ENCODE data around the gene DDI1.
"Not testable (repeated sequence)": the region's sequence is repeated elsewhere in the genome, so short reads cannot be mapped to it uniquely, and the experiment has no call there.

Gene DDI1

DNA sequence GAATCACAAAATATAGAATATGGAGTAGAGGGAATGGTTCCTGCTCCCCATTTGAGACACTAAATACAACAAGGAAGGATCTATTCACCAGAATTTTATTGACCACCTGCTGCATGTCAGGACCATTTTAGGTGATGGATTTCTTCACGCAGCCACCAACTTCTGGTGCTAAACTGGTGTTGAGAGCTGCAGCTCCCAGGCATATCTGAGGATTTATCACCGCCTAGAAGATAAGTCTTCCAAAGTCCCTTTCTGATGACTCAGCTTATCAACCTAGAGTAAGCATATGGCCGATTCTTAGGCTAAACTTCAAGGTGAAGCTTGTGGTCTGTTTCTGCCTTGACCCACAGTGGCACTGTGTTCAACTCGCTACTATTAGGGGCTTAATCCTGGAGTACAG, 6.7 kb downstream of the DDI1 start:
- DNase-seq = no peak

DNA sequence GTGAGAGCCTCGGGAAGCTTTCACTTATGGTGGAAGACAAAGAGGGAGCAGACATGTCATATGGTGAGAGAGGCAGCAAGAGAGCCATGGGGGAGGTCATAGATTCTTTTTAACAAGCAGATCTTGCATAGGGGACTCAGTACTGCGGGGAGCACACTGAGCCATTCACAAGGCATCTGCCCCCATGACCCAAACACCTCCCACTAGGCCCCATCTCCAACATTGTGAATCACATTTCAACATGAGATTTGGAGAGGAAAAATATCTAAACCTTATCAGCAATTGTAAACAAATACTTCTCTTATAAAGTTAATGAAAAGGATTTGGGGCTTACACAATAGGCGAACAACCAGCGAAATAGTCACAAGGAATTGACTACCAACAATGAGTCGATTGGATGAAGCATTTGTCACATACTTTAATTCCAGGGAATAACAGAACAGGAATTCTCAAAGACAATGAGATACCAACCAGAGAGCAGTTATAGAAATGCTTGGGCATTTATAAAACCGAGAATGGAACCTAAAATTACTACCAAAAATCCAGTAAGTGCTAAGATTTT, 7.3 kb downstream of the DDI1 start:
- DNase-seq = no peak

DNA sequence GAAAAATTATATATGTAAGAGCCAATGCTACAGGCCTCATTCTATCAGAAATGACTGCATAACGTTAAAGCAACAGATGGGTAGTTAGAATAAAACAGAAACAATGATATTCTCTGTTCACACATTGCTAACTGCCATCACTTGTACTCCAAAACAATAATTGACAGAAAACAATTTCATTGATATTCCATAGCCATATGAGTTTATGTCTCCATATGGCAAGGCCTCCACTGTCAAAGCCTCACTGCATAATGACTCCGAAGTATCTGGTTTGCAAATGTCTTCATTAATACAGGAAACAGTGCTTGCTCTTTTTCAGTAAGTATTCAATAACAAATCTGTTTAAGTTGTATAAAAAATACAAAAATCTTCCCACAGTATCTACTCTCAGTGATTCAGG, 9.9 kb downstream of the DDI1 start:
- DNase-seq = no peak

DNA sequence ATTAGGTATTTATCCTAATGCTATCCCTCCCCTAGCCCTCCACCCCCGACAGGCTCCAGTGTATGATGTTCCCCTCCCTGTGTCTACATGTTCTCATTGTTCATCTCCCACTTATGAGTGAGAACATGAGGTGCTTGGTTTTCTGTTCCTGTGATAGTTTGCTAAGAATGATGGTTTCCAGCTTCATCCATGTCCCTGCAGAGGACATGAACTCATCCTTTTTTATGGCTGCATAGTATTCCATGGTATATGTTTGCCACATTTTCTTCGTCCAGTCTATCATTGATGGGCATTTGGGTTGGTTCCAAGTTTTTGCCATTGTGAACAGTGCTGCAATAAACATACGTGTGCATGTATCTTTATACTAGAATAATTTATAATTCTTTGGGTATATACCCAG, 10.4 kb downstream of the DDI1 start:
- DNase-seq = not testable (repeated sequence)

DNA sequence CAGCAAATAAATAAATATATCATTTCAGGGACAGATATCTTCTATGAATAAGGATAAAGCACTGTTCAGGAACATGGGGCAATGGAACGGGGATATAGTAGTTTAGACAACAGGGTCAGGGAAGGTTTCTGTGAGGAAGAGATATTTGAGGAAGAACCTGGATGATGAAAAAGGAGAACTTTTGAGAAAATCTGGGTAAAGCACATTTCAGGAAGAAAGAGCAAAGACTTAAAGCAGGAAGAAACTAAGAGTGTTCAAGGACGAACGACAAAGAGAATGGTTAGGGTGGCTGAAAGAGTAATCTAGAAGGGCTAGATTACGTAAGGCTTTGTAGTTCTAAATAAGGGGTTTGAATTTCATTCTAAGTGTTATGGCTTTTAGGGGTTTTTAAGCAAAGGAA, 12.7 kb downstream of the DDI1 start:
- no peak for DNase-seq

DNA sequence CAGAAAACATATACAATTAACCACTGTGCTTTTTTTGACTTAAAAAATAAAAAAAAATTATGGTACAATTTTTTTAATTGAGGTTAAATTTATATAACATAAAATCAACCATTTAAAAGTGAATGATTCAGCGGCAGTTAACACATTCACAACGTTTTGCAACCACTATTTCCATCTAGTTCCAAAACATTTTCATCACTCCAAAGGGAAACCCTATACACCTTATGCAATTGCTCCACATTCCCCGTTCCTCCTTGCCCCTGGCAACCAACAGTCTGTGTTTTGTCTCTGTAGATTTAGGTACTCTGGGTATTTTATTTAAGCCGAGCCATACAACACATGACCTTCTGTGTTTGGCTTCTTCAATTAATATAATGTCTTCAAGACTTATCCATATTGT, 15.3 kb downstream of the DDI1 start:
- no peak for DNase-seq

DNA sequence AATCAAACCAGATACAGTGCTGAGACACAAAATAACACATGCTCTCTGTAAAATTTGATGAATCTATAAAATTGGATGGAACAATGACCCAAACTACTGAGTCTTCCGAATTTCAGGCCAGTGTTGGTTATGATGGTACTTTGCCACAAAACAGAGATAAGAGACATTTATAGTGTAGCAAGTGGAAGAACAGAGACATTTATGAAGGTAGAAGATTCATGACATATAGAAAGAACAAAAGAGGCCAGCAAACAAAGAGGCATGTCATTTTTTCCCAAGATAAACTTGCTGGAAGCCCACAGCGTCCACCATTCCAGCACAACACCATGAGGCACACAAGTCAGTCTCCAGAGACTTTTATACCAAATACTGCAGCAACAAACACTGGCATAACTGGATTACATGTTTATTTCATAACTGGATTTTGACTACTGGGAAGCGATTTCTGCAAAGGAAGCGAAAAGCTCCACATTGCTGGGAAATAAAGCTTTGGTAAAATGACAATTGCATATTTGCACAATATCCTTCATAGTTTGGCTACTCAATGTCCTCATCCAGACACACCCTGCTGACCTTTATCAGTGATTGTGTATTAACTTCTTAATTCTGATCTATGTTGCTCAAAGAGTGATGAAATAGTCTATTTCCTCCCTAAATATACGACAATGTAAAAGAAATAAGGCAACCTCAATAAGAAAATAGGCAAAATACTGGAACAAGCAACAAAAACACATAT, 17.5 kb downstream of the DDI1 start:
- no peak for DNase-seq

DNA sequence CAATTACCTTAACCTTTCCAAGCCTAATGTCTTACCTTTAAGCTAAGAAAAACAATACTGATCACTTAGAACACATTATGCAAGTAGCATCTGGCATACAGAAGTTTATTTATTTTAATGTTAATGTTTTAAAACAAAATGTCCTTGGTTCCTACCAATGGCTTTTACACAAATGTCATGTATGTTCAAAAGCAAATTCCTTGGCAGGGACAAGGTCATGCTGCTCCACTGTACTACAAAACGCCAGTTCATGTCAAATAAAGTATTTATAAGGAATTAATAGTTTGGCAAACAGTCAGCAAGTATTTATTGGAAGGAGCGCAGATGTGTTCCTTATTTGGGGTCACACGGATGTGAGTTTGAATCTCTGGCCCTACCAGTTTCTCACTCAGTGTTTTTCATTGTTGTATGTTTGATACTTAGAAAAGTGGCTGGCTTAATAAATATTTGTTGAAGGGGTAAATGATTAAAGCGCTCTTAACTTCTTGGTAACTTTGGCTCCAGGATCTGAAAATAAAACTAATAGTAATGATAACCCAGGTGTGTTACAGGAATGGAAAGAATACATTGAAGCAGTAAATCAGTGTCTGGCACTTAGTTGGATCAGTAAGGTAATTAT, 18.6 kb downstream of the DDI1 start:
- no peak for DNase-seq

DNA sequence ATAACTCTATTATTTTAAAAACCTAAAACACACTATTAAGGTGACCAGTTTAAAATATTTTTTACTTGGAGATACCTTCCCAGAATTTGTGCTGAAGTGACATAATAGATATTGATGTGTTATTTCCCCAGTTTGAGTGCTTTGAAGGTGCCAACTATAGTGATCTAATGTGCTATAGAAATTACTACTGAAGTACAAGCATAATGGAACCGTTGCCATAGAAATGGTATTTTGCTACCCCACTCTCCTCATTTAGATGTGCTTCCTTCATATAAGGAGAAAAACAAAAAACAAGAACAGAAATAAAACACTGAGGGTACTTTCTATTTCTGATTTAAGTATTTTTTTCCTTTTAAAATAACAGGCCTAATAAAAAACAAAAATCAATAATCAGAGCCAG, 19.2 kb downstream of the DDI1 start:
- DNase-seq = no peak

DNA sequence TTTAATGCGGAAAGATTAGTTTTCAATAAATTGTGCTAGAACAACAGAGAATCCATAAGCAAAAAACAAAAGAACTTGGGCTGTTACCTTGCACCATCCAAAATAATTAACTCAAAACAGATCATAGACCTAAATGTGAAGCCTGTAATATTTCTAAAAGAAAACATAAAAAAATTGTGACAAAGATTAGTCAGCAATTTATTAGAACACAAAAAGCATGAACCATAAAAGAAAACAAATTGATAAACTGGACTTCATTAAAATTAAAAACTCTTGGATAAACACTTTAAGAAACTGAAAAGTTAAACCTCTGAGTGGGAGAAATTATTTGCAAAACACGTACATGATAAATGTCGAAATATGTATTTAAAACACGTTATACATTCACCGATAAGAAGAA, 21.5 kb downstream of the DDI1 start:
- no peak for DNase-seq

DNA sequence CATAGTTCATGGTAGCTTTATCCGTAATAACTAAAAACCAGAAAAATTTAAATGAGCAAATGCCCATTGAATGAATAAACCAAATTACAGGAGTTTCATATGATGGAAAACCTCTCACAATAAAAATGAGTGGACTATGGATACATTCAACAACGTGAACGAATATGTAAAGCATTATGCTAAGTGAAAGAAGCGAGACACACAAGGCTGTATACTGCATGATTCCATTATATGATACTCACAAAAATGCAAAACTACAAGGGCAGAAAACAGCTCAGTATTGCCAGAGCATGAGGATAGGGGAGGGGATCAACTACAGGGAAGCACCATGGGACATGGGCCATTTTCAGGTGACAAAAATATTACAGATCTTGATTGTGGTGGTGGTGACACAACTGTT, 22.2 kb downstream of the DDI1 start:
- no peak for DNase-seq

DNA sequence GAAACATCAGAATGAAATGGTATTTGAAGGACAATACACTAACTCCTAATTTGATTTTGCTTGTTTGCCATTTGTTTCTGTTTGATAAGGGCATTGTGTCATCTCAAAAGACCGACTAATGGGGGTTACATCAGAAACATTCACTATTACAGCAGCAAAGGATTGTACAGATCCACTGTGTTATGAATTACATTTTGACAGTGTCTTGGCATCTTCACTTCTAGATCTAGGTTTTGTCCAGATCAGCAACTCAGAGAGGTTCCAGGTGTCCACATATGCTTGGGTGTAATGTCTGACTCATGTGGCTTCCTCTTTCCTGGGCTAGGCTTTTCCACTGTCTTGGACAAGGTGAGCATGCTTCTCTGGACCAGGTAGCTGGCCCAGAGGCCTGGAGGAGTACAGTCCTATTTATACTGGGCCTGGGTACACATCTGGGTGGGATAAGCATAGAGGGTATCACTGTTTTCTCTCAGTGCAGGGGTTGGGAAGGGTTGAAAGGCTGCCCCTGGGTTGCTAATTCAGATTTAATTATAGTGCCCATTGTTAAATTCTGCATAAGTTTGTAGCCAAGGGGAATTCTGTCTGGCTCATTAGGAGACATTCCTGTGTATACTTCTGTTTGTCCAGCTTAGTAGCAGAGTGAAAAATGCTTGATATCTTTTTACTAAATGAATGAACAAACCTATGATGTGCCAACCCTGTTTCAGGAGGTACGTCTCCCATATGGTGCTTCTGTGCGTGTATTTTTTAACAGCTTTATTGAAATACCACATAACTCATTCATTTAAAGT, 23.8 kb downstream of the DDI1 start:
- no peak for DNase-seq

DNA sequence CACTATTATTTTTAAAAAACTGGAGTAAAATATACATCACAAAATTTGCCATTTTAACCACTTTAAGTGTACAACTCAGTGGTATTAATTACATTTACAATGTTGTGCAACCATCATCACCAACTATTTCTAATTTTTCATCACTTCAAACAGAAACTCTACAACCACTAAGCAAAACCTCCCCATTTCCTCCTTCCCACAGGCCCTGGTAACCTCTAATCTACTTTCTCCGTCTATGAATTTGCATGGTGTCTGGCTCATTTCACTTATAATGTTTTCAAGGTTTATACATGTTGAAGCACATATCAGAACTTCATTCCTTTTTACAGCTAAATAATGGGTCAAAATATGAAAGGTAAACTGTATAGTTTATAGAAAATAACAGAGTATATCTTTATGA, 24.4 kb downstream of the DDI1 start:
- DNase-seq = no peak

DNA sequence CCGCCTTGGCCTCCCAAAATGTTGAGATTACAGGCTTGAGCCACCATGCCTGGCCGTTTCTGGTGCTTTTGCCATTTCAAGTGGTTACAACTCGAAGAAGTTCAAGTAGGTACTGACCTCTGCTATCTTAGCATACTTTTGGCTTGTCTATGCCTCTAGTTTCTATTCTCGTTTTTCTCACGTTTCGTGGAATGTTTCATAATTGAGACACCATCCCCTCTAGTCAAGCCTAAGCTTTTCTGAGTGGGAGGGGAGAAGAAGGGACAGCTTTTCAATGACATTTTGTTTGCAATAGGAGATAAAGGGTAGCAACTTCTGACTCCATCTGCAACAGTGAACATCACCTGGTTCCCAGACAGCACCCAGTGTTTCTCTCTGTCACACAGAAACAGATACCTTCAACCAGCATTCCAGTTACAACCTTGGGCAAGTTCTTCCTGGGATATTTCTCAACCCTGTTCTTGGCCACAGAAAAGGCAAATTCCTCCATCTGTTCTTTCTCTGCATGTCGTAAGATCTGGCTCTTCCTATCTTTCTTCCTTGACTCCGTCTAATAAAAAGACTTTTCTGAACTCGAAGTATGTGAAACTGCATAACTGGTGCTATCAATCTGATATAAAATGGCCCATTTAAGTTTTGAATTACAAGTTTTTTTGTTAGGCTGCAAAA, 25.5 kb downstream of the DDI1 start:
- no peak for DNase-seq

DNA sequence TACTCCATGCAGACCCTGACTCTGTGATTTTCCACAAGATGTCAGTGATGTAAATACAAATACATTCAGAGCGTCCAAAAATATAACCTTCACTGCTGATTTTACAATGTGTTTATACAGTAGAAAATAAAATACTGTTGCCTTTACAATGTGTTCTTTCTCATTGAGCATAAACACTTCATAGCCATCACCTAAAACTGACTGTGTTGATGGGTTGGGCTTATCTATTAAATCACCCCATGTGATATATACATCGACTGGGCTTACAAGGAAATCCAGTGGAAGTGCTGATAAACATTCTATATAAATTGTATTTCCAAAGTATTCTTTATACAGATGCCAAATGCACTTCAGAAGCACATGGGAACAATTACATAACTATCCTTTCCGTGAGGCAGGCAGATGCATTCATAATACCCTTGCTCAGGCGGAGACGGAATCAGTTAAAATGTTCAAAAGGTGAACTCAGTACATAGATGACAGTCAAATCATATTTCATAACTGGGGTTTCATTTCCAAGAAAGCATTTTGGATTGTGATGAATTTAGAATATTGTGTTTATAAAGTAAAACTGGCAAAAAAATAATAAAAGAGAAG, 27.7 kb downstream of the DDI1 start:
- DNase-seq = no peak

DNA sequence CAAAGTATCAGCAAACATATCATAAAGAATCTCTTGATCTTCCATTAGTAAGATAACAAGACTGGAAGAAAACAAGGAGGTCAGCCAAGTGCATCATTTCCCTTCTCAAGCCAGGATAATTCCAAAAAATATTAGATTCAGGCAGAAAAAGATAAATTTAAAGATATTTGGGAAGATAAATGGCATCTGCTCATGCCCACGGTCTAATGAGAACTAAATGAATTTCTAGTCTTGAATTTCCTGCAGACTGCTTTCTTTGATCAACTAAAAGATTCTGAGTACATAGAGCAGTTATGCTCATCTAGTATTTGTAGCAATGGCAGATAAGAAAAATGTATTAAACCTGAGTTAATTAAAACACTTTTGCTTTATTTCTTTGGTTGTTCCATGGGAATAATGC, 31.1 kb downstream of the DDI1 start:
- no peak for DNase-seq

DNA sequence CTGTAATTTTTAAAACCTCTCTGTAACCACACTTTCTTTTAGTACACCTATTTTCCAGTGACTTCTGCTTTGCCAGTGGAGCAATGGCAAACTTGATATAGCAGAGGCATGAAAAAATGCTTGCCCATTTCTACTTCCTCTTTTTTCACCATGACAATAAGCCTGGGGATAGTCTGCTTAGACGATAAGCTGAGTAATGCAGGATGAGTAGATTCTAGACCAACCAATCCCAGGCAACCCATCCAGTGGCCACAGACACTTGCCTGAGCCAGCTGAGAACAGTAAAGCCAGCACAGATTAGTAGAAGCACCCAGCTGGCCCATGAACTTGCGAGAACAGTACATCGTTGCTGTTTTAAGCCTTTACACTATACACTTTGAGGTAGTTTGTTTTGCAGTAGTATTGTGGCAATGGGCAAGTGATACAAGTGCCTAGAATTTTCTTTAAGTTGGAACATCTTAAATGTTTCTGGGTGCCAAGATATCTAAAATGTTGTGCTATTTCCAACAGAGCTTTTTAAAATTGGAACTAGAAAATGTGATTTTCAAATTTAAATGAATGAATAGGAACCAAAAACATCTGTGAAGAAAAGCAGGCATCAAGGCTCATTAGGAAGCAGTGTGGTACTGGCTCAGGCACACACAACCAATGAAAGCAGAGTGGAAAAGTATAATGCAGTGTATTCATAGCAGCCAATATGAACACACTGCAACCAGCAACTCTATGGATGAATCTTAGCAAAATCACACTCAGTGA, 37.7 kb downstream of the DDI1 start:
- peak in 1 of 2 donors; percentile 61 for DNase-seq

DNA sequence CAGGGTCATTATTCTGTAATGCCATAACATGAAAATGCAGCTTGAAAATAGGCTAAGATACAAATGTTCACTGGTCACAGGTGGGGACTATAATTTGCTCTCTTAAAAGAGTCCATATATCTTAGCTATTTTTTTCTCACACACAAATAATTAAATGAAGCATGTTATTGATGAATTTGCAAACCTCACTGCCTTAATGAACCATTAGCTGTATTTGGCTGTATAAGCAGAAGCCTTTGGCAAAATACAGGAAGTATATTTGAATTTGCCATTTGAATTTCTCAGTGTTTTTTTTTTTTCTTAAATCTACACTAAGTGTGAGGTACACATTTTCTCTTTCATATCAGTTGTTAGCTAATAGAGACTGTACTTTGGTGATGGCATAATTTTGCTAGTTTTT, 38.7 kb downstream of the DDI1 start:
- DNase-seq = no peak

DNA sequence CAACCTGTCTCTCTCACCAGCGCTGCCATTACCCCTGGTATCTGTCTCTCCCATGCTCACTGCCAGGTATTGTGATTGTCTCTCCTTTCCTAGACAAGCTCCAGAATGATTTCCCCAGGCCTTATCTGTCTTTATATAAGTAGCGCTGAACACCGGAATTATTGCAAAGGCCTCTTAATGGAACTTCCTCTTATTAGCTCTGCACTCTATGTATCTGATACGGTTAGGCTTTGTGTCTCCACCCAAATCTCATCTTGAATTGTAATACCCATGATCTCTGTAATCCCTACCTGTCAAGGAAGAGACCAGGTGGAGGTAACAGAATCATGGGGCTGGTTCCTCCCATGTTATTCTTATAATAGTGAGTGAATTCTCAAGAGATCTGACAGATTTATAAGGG, 39.3 kb downstream of the DDI1 start:
- no peak for DNase-seq

DNA sequence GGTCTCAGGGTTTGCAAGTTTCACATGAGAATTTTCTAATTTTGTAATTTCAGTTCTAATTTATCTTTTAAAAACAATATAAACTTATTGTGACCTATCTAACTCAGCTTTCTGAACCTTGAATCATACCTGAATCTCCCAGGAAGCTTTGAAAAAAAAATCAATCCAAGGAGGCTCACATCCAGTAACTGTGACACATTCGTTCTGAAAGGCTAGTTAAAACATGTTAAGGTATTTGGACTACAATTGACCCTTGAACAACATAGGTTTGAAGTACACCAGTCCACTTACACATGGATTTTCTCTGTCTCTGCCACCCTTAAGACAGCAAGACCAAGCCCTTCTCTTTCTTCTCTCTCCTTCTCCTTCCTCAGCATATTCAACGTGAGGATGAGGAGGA, 40.0 kb downstream of the DDI1 start:
- no peak for DNase-seq

DNA sequence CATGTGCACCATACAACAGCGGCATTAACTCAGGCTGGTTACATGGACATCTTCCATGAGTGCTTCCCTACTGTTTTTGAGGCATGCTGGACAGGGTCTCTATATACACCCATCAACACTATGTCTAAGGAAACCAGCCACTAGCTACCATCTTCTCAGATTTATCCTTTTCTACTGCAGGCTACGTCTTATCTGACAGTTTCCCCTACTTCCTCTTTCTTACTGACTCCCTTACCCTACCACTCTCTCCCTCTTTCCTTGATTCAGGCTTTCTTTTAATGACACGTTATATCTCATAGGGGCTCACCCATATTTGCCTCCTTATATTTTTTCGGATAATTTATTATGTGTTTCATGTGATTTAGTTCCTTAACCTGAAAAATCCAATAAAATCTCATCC, 41.8 kb downstream of the DDI1 start:
- no peak for DNase-seq

DNA sequence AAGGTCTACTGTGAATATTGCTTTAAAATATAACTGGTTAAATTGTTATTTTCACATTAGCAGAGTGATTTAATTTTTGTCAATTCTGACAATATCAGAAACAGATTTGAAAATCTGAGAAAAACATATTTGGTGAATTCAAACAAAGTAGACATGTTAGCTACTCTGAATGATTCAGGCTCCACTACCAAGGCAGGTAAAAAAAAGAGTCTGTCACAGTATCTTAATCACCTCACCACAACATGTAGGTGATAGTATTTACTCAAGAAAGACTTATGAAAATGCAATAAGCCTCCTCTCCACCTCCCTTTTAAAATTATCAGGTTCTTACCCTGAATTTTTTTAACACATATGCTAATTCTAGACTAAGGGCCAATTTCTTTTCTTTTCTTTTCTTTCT, 42.6 kb downstream of the DDI1 start:
- DNase-seq = no peak

All from bone marrow (tissue), 2 donors.